Loucy (cell line): ENCODE measurements around the gene STK33.

Experiments used
- CTCF ChIP-seq: fragments of 200-600 bp; sonication (generic); conservative IDR thresholded peaks from 2 replicates; pipeline ENCODE4 v1.5.1; 2014; ENCODE audit warnings: mild to moderate bottlenecking, antibody characterized with exemption, low read length
- EZH2phosphoT487 ChIP-seq: fragments of 200-600 bp; IDR thresholded peaks from 2 replicates; pipeline ENCODE4 v1.6.1; 2018; ENCODE audit warnings: antibody characterized with exemption, mild to moderate bottlenecking, moderate library complexity, borderline replicate concordance

DNA sequence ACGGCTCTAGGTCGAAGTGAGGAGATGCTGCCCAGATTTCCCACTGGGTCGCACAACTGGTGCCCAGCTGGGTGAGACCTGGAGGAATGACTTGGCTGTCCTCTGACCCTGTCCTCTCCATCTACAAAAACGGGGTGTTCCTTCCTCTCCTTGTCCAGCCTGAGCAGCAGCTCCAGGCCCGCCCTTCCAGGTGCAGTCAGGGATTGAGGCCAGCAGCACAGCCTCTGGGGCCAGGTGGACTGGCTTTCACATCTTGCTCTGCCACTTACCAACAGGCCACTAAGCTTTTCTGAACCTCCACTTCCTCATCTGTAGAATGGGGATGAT is 238.6 kb downstream of the STK33 start:
- TF ChIP-seq EZH2phosphoT487 (no peak), CTCF (no peak)
